ENCODE results near the gene FCER2. TPM values are rescaled to one million over a fixed set of nuclear protein-coding genes. Genes with fewer than 3 reads are reported as not detected.

The FCER2 gene
- total and polyA plus RNA-seq, 4 donors, result 0.14 TPM; not detected in 3

DNA sequence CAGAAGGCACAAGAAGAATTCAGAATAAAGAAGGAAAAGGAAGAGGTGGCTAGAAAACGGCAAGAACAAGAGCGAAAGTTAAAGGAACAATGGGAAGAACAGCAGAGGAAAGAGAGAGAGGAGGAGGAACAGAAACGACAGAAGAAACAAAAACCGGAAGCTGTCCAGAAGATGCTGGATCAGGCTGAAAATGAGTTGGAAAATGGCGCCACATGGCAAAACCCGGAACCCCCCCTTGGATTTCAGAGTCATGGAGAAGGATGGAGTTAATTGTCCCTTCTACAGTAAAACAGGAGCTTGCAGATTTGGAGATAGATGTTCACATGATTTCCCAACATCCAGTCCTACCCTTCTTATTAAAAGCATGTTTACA is 38.7 kb upstream of the FCER2 start:
- no peak overlapping the region for H3K9ac ChIP-seq (ENCODE audit: low read depth in 1 of 2, low read length in 2 of 2)
- no peak for TF ChIP-seq FOXA2 (IDR thresholded peaks at IDR 0.05)
- no peak for TF ChIP-seq TAF1 (conservative IDR thresholded peaks at IDR 0.05)
- TF ChIP-seq GABPA (IDR thresholded peaks at IDR 0.05 in 1 of 2, conservative IDR thresholded peaks at IDR 0.05 in 1 of 2), result no peak
- no peak for TF ChIP-seq HNF4A (conservative IDR thresholded peaks at IDR 0.05)
- DNase-seq (ENCODE audit: low spot score), result no peak

DNA sequence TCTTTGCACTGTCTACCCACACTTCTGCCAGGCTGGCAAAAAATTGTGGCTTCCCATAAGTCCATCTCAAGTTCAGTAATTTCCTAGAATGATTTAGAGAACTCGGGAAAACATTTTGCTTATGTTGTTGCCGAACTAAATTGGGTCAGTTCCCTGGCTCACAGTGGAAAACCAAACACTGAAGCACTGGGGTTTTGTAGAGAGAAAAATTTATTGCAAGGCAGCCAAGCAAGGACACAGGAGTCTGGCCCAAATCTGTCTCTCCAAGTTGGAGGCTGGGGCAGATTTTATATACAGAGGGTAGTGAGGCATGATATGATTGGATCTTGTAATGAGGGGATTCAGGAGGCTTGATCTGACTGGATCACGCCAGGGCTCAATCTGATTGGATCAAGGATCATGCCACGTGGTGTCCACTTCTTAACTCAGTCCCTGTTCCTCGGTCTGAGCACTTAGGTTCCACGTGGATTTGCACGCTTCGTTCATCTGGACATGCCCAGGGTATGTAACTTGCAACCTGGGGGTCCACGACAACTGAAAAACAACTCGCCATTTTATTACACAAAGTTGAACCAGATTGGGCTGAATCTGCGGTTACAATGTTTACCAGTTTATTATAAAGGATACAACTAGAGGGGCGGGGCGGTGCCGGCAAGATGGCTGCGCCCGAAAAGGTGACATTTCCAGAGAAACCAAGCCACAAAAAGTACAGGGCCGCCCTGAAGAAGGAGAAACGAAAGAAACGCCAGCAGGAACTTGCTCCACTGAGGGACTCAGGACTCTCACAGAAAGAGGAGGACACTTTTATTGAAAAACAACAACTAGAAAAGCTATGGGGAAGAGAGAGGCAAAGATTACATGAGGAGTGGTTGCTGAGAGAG is 38.1 kb upstream of the FCER2 start:
- Histone ChIP-seq H3K36me3 (ENCODE audit: control insufficient read depth in 4 of 4, insufficient read depth in 3 of 4, low read depth in 1 of 4, low read length in 3 of 4) (no peaks in the 10 kb centered on the region), H3K27me3 (ENCODE audit: control insufficient read depth in 4 of 4, insufficient read depth in 4 of 4, low read length in 3 of 4) (no peaks in the 10 kb centered on the region), H3K4me3 (ENCODE audit: low read depth in 1 of 3, low read length in 3 of 3) (no peak overlapping the region), H3K9me3 (ENCODE audit: control insufficient read depth in 4 of 4, low read length in 3 of 4) (no peaks in the 10 kb centered on the region), H3K9ac (ENCODE audit: low read depth in 1 of 2, low read length in 2 of 2) (no peak overlapping the region), H3K4me1 (ENCODE audit: control insufficient read depth in 4 of 4, insufficient read depth in 4 of 4, low read length in 3 of 4) (no peaks in the 10 kb centered on the region), H3K27ac (ENCODE audit: low read depth in 1 of 2, low read length in 2 of 2) (no peak overlapping the region)
- no peak for DNase-seq (ENCODE audit: low spot score)
- 73% methylated on average over 19 of the region's 19 CpGs for WGBS
- TF ChIP-seq FOXA2 (IDR thresholded peaks at IDR 0.05) (no peak), NR2F2 (IDR thresholded peaks at IDR 0.05) (no peak), JUND (IDR thresholded peaks at IDR 0.05) (no peak), HNF4G (IDR thresholded peaks at IDR 0.05) (no peak), SP1 (IDR thresholded peaks at IDR 0.05) (no peak), FOXA1 (IDR thresholded peaks at IDR 0.05) (no peak), TAF1 (conservative IDR thresholded peaks at IDR 0.05) (no peak), HNF4A (conservative IDR thresholded peaks at IDR 0.05) (no peak), YY1 (IDR thresholded peaks at IDR 0.05) (no peak), RXRA (IDR thresholded peaks at IDR 0.05) (no peak), GABPA (IDR thresholded peaks at IDR 0.05 in 1 of 2, conservative IDR thresholded peaks at IDR 0.05 in 1 of 2) (no peak), RAD21 (IDR thresholded peaks at IDR 0.05) (no peak), EGR1 (IDR thresholded peaks at IDR 0.05; ENCODE audit: low read depth in 2 of 2) (no peak)
- TF ChIP-seq, protein P1, sequence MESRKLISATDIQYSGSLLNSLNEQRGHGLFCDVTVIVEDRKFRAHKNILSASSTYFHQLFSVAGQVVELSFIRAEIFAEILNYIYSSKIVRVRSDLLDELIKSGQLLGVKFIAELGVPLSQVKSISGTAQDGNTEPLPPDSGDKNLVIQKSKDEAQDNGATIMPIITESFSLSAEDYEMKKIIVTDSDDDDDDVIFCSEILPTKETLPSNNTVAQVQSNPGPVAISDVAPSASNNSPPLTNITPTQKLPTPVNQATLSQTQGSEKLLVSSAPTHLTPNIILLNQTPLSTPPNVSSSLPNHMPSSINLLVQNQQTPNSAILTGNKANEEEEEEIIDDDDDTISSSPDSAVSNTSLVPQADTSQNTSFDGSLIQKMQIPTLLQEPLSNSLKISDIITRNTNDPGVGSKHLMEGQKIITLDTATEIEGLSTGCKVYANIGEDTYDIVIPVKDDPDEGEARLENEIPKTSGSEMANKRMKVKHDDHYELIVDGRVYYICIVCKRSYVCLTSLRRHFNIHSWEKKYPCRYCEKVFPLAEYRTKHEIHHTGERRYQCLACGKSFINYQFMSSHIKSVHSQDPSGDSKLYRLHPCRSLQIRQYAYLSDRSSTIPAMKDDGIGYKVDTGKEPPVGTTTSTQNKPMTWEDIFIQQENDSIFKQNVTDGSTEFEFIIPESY (IDR thresholded peaks at IDR 0.05), result no peak
- TF ChIP-seq, protein P2, sequence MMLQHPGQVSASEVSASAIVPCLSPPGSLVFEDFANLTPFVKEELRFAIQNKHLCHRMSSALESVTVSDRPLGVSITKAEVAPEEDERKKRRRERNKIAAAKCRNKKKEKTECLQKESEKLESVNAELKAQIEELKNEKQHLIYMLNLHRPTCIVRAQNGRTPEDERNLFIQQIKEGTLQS (IDR thresholded peaks at IDR 0.05), result no peak
- TF ChIP-seq, protein P3, sequence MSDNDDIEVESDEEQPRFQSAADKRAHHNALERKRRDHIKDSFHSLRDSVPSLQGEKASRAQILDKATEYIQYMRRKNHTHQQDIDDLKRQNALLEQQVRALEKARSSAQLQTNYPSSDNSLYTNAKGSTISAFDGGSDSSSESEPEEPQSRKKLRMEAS (IDR thresholded peaks at IDR 0.05), result no peak
- TF ChIP-seq, protein P4, sequence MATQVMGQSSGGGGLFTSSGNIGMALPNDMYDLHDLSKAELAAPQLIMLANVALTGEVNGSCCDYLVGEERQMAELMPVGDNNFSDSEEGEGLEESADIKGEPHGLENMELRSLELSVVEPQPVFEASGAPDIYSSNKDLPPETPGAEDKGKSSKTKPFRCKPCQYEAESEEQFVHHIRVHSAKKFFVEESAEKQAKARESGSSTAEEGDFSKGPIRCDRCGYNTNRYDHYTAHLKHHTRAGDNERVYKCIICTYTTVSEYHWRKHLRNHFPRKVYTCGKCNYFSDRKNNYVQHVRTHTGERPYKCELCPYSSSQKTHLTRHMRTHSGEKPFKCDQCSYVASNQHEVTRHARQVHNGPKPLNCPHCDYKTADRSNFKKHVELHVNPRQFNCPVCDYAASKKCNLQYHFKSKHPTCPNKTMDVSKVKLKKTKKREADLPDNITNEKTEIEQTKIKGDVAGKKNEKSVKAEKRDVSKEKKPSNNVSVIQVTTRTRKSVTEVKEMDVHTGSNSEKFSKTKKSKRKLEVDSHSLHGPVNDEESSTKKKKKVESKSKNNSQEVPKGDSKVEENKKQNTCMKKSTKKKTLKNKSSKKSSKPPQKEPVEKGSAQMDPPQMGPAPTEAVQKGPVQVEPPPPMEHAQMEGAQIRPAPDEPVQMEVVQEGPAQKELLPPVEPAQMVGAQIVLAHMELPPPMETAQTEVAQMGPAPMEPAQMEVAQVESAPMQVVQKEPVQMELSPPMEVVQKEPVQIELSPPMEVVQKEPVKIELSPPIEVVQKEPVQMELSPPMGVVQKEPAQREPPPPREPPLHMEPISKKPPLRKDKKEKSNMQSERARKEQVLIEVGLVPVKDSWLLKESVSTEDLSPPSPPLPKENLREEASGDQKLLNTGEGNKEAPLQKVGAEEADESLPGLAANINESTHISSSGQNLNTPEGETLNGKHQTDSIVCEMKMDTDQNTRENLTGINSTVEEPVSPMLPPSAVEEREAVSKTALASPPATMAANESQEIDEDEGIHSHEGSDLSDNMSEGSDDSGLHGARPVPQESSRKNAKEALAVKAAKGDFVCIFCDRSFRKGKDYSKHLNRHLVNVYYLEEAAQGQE (IDR thresholded peaks at IDR 0.05), result no peak
- TF ChIP-seq, protein P5, sequence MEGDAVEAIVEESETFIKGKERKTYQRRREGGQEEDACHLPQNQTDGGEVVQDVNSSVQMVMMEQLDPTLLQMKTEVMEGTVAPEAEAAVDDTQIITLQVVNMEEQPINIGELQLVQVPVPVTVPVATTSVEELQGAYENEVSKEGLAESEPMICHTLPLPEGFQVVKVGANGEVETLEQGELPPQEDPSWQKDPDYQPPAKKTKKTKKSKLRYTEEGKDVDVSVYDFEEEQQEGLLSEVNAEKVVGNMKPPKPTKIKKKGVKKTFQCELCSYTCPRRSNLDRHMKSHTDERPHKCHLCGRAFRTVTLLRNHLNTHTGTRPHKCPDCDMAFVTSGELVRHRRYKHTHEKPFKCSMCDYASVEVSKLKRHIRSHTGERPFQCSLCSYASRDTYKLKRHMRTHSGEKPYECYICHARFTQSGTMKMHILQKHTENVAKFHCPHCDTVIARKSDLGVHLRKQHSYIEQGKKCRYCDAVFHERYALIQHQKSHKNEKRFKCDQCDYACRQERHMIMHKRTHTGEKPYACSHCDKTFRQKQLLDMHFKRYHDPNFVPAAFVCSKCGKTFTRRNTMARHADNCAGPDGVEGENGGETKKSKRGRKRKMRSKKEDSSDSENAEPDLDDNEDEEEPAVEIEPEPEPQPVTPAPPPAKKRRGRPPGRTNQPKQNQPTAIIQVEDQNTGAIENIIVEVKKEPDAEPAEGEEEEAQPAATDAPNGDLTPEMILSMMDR (IDR thresholded peaks at IDR 0.05; ENCODE audit: low read depth, low read length, missing input control), result no peak

More for the DNA sequence above, 38.7 kb upstream of the FCER2 start:
- no peaks in the 10 kb centered on the region for H3K36me3 ChIP-seq (ENCODE audit: control insufficient read depth in 4 of 4, insufficient read depth in 3 of 4, low read depth in 1 of 4, low read length in 3 of 4)
- H3K27me3 ChIP-seq (ENCODE audit: control insufficient read depth in 4 of 4, insufficient read depth in 4 of 4, low read length in 3 of 4), result no peaks in the 10 kb centered on the region
- H3K4me3 ChIP-seq (ENCODE audit: low read depth in 1 of 3, low read length in 3 of 3), result no peak overlapping the region
- no peaks in the 10 kb centered on the region for H3K4me1 ChIP-seq (ENCODE audit: control insufficient read depth in 4 of 4, insufficient read depth in 4 of 4, low read length in 3 of 4)
- 73% methylated on average over 6 of the region's 6 CpGs for WGBS
- H3K9me3 ChIP-seq (ENCODE audit: control insufficient read depth in 4 of 4, low read length in 3 of 4), result no peaks in the 10 kb centered on the region
- H3K27ac ChIP-seq (ENCODE audit: low read depth in 1 of 2, low read length in 2 of 2), result no peak overlapping the region

Data from liver (tissue), 9 donors.